Mammary microvascular endothelial cell (primary cell): ENCODE measurements around the gene HSPB6. TPM values are rescaled to one million over a fixed set of nuclear protein-coding genes. Genes with fewer than 3 reads are reported as not detected.

Experiments used
- total RNA-seq: library from RNA; depleted of rRNA; stranded (reverse); fragments of >200 nt; gene quantifications from 2 replicates; pipeline ENCODE4 v1.2.3, GENCODE V29; 2015

HSPB6 gene, protein sequence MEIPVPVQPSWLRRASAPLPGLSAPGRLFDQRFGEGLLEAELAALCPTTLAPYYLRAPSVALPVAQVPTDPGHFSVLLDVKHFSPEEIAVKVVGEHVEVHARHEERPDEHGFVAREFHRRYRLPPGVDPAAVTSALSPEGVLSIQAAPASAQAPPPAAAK
- total RNA-seq: 0.25 TPM in 1 of 2 replicates, not detected in the other

DNA sequence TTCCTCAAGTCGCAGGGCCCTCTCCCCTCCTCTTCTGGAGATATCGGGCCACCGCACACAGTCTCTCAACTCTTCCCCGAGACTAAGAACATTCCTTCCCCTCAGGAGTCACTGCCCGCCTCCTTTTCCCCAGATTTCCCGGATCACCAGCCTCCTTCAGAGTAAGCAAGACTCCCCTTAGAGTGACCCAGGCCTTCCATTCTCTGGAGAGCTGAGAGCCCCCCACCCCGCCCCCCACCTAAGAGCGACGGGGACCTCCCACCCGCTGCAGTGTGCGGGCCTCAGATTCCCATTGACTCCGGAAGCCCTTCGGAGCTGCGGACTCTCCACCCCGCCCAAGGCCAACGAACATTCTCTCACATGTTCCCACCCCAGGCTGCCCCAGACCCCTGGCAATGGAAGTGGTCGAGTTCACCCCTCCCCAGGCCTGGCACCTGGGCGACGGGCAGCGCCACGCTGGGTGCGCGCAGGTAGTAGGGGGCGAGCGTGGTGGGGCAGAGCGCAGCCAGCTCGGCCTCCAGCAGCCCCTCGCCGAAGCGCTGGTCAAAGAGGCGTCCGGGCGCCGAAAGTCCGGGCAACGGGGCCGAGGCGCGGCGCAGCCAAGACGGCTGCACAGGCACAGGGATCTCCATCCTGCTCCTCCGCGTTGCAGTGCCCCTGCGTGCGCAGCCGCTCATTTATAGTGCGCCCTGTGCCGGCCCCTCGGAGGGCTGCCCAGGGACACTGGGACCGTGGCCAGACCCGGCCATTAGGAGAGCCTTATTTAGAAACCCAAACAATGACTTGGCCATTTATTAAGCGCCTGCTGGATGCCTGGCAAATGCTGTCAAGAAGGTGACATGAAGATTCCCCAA is at the start of gene HSPB6:
TSS of gene HSPB6 (minus strand) at position 653 of the 854 bp plus-strand sequence. CDS start at position 632, 21 bp downstream.

DNA sequence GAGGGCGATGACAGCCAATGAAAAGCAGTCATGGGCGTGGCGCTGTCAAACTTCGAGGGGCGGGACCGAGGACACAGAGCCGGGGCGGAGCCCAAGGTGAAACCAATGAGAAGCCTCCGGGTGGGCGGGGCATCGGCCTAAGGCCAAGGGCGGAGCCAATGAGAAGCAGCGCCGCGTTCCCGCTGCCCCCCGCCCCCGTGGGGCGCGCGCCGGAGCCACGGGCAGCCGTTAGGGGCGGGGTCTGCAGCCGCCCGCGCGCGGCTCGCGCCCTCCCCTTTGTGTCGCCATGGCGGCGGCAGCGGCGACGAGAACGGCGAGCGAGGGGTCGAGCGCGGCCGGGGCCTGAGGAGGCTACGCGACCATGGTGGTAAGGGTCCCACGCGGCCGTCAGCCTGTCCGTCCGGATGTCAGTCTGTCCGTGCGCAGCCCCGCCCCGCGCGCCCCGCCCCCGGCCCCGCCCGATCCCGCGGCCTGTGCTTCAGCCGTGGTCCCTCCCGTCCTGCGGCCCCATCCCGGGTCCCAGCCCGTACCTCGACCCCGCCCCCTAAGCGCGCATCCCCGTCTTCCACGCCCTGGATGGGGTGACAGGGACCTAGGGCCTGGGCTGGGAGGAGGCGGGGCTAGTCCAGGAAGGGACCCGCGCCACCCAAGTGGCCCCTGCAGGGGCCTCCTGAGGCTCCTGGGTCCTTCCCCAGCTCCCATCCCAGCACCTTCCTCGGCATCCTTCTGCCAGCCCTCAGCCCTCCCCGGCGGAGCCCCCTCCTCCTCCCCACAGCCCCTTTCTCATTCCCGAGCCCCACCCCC is 18.7 kb upstream of the HSPB6 start, which contains the start of gene ARHGAP33:
TSS of gene ARHGAP33 (plus strand) at position 267 of the 804 bp plus-strand sequence. CDS start at position 362, 95 bp downstream.

DNA sequence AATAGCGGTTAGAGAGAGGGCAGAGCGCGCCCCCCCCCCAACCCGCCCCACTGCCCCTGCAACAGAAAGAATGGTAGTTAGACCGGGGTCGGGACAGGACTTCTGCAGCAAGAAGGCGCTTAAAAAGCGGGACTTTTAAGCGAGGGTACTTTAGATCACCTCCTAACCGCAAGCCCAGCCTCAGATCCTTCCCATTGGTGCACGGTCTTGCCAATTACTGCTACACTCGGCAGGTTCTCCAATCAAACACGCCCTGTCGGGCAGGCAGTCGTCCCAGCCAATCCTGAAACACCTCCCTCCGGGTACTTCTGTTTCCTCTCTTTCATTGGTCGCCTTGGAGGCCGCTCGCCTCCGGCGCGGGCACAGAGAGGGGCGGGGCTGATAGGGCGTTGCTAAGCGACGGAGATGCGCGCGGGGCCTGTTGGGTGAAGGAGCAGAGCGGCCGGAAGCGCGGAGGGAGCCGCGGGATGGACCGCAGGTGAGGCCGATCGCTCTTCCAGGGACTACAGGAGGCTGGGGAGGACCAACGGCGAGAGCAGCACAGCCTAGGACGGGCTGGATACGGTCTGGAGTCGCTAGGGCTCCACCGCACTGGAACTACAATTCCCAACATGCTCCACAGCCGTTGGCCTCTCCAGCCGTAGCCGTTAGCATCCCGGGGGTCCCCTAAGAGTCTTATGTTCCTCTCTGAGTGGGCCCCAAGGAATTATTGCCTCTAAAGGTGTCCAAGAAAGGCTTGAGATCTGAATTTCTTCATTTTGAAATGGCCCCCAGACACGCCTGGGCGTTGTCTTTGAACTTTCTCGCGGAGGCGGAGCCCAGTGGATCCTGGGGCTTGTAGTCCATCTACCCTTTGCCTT is 1.1 kb upstream of the HSPB6 start, which contains the start of gene PROSER3:
TSS of gene PROSER3 (plus strand) at position 428 of the 860 bp plus-strand sequence. CDS start at position 468, 40 bp downstream.

GRCh38 chr19:35748106-35749020 is 8.5 kb downstream of the HSPB6 start, which contains the start of gene LIN37:
LIN37 (plus strand) TSS chr19:35748576; CDS start chr19:35748725, 149 bp downstream.

GRCh38 chr19:35745328-35746086 is 11.3 kb downstream of the HSPB6 start, which contains the start of the genes PSENEN and U2AF1L4:
PSENEN (plus strand) TSS chr19:35745651; CDS start chr19:35745931, 280 bp downstream.
U2AF1L4 (minus strand) TSS chr19:35745418; CDS start chr19:35745391, 27 bp downstream.

DNA sequence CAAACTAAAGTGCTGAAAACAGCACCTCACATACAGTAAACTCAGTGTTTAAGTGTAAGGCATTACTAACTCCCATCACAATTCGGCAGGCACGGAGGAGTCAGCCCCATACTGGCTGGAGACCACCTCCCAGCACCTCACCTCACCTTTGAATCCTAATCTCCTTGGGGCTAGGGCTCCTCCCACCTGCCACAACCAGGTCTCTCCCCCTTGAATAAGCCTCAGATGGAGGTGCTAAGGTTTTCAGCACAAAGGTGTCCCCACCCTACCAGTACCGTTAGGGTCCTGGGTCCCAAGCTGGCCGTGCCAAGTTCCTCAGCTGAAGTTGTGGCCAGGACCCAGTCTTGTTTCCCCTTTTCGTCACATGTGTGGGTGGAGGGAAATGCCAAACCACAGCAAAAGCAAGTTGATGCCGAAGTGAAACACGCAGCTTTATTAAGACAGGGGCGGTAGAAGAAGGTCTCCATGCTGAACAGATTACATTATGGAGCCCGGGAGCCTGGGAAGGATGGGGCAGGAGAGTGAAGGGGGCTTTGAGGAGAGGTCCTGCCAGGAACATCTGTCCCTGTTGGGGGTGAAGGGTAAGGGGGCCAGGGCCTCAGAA is 14.6 kb downstream of the HSPB6 start, which contains the start of gene IGFLR1:
TSS of gene IGFLR1 (minus strand) at position 332 of the 604 bp plus-strand sequence. CDS start 1,272 bp downstream, outside the sequence.

GRCh38 chr19:35717665-35718344 is 39.0 kb downstream of the HSPB6 start, which contains the start of gene KMT2B:
KMT2B (plus strand) TSS chr19:35718003; CDS start chr19:35718019, 16 bp downstream.

Other genes with a start within 250 kb of the HSPB6 start
- not detected in 2 replicates for gene DMKN, start 243.4 kb downstream of the HSPB6 start, total RNA-seq
- not detected in 2 replicates for gene SBSN, start 228.7 kb downstream of the HSPB6 start, total RNA-seq
- gene GAPDHS, start 223.6 kb downstream of the HSPB6 start, total RNA-seq: not detected in 2 replicates
- gene TMEM147, start 211.4 kb downstream of the HSPB6 start, total RNA-seq: 97.0 and 97.3 TPM in 2 replicates
- gene ATP4A, start 193.4 kb downstream of the HSPB6 start, total RNA-seq: not detected in 2 replicates
- not detected in 2 replicates for gene PMIS2, start 170.9 kb downstream of the HSPB6 start, total RNA-seq
- gene HAUS5, start 144.3 kb downstream of the HSPB6 start, total RNA-seq: 13.0 and 13.1 TPM in 2 replicates
- 93.7 and 102 TPM in 2 replicates for gene RBM42, start 128.0 kb downstream of the HSPB6 start, total RNA-seq
- gene ETV2, start 115.3 kb downstream of the HSPB6 start, total RNA-seq: 0.30 and 0.87 TPM in 2 replicates
- gene COX6B1, start 108.7 kb downstream of the HSPB6 start, total RNA-seq: 571 and 586 TPM in 2 replicates
- not detected in 2 replicates for gene UPK1A, start 90.5 kb downstream of the HSPB6 start, total RNA-seq
- gene ZBTB32, start 52.5 kb downstream of the HSPB6 start, total RNA-seq: not detected in 2 replicates
- 8.9 and 10.5 TPM in 2 replicates for gene KMT2B, start 39.0 kb downstream of the HSPB6 start, total RNA-seq
- 14.1 and 16.2 TPM in 2 replicates for gene IGFLR1, start 14.6 kb downstream of the HSPB6 start, total RNA-seq
- gene U2AF1L4, start 11.6 kb downstream of the HSPB6 start, total RNA-seq: 2.1 and 2.7 TPM in 2 replicates
- gene PSENEN, start 11.4 kb downstream of the HSPB6 start, total RNA-seq: 17.9 and 32.1 TPM in 2 replicates
- gene LIN37, start 8.5 kb downstream of the HSPB6 start, total RNA-seq: 8.8 and 12.2 TPM in 2 replicates
- 9.4 and 13.3 TPM in 2 replicates for gene PROSER3, start 1.1 kb upstream of the HSPB6 start, total RNA-seq
- gene ARHGAP33, start 18.5 kb upstream of the HSPB6 start, total RNA-seq: 2.1 and 2.6 TPM in 2 replicates
- gene PRODH2, start 55.8 kb upstream of the HSPB6 start, total RNA-seq: not detected in 2 replicates
- not detected in 2 replicates for gene NPHS1, start 95.5 kb upstream of the HSPB6 start, total RNA-seq
- gene KIRREL2, start 99.9 kb upstream of the HSPB6 start, total RNA-seq: not detected in 2 replicates
- gene APLP1, start 111.5 kb upstream of the HSPB6 start, total RNA-seq: 3.9 and 7.4 TPM in 2 replicates
- 2.2 and 2.7 TPM in 2 replicates for gene NFKBID, start 143.5 kb upstream of the HSPB6 start, total RNA-seq
- not detected in 2 replicates for gene HCST, start 145.5 kb upstream of the HSPB6 start, total RNA-seq
- not detected in 2 replicates for gene TYROBP, start 151.3 kb upstream of the HSPB6 start, total RNA-seq
- gene LRFN3, start 179.3 kb upstream of the HSPB6 start, total RNA-seq: 4.5 and 5.2 TPM in 2 replicates
- 17.8 and 19.1 TPM in 2 replicates for gene SDHAF1, start 238.2 kb upstream of the HSPB6 start, total RNA-seq